ENCODE measurements around the gene SCARF2. TPM values are rescaled to one million over a fixed set of nuclear protein-coding genes. Genes with fewer than 3 reads are reported as not detected.

The SCARF2 gene
- total RNA-seq, 6 experiments from 2014 or later, result 65.1 to 92.3 (median 68.9) TPM

GRCh38 chr22:20399866-20400605, 37.6 kb downstream of the SCARF2 start:
- no peak for TF ChIP-seq CTCF (IDR thresholded peaks at IDR 0.05)
- no peak overlapping the region for H3K4me3 Mint-ChIP-seq
- no peak overlapping the region for H3K27ac Mint-ChIP-seq
- H3K9me3 Mint-ChIP-seq, result no peaks in the 10 kb centered on the region
- no peaks in the 10 kb centered on the region; the same call in 1 of the 2 replicates for H3K36me3 Mint-ChIP-seq (ENCODE audit: low read depth)
- H3K4me1 Mint-ChIP-seq (ENCODE audit: low read depth), result peaks cover 7% of the 10 kb centered on the region
- H3K27me3 Mint-ChIP-seq (ENCODE audit: insufficient read depth), result no peaks in the 10 kb centered on the region
- DNase-seq, result no peak

- DNase-seq, result no peak
- H3K4me3 Mint-ChIP-seq, result no peak overlapping the region
- no peaks in the 10 kb centered on the region for H3K27me3 Mint-ChIP-seq (ENCODE audit: insufficient read depth)
- TF ChIP-seq CTCF (IDR thresholded peaks at IDR 0.05), result no peak
- H3K9me3 Mint-ChIP-seq, result no peaks in the 10 kb centered on the region
- H3K4me1 Mint-ChIP-seq (ENCODE audit: low read depth), result peaks cover 18% of the 10 kb centered on the region
- H3K36me3 Mint-ChIP-seq (ENCODE audit: low read depth), result no peaks in the 10 kb centered on the region; the same call in 1 of the 2 replicates
- no peak overlapping the region for H3K27ac Mint-ChIP-seq
Measured at GRCh38 chr22:20398420-20398819, 39.2 kb downstream of the SCARF2 start.

- Mint-ChIP-seq H3K4me3 (no peak overlapping the region), H3K36me3 (ENCODE audit: low read depth) (no peaks in the 10 kb centered on the region), H3K9me3 (no peaks in the 10 kb centered on the region), H3K27me3 (ENCODE audit: insufficient read depth) (no peaks in the 10 kb centered on the region), H3K4me1 (ENCODE audit: low read depth) (peaks cover 18% of the 10 kb centered on the region), H3K27ac (no peak overlapping the region)
- DNase-seq, result no peak
- no peak for TF ChIP-seq CTCF (IDR thresholded peaks at IDR 0.05)
Measured at GRCh38 chr22:20397498-20397897, 40.1 kb downstream of the SCARF2 start.

- no peak overlapping the region for H3K27ac Mint-ChIP-seq
- H3K4me3 Mint-ChIP-seq, result no peak overlapping the region
- peaks cover 18% of the 10 kb centered on the region for H3K4me1 Mint-ChIP-seq (ENCODE audit: low read depth)
- no peaks in the 10 kb centered on the region for H3K9me3 Mint-ChIP-seq
- DNase-seq, result no peak
- H3K27me3 Mint-ChIP-seq (ENCODE audit: insufficient read depth), result no peaks in the 10 kb centered on the region
- no peak for TF ChIP-seq CTCF (IDR thresholded peaks at IDR 0.05)
- H3K36me3 Mint-ChIP-seq (ENCODE audit: low read depth), result no peaks in the 10 kb centered on the region
Measured at GRCh38 chr22:20396639-20397038, 41.0 kb downstream of the SCARF2 start.

GRCh38 chr22:20395907-20396287, 41.7 kb downstream of the SCARF2 start:
- Mint-ChIP-seq H3K4me1 (ENCODE audit: low read depth) (peaks cover 18% of the 10 kb centered on the region), H3K27ac (no peak overlapping the region), H3K36me3 (ENCODE audit: low read depth) (no peaks in the 10 kb centered on the region), H3K9me3 (no peaks in the 10 kb centered on the region), H3K27me3 (ENCODE audit: insufficient read depth) (peaks cover 2% of the 10 kb centered on the region; the same call in 1 of the 2 replicates), H3K4me3 (peak overlapping the region; percentile 91; the same call in 1 of the 2 replicates)
- TF ChIP-seq CTCF (IDR thresholded peaks at IDR 0.05), result no peak
- no peak for DNase-seq
